GM19455 (cell line): Measurements from ENCODE around the gene HDDC3.
"Not testable (repeated sequence)": the region's sequence is repeated elsewhere in the genome, so short reads cannot be mapped to it uniquely, and the experiment has no call there.

ENCODE experiments used
- ATAC-seq: cut with Tn5 transposase; IDR thresholded peaks from one replicate; pipeline ENCODE4 v1.9.1; 2021; ENCODE audit not compliant: unreplicated experiment

HDDC3 gene

GRCh38 chr15:90930861-90931574 is 1.3 kb downstream of the HDDC3 start:
- no peak for ATAC-seq

GRCh38 chr15:90929246-90930019 is 2.9 kb downstream of the HDDC3 start:
- ATAC-seq = no peak

- not testable (repeated sequence) for ATAC-seq
Observed at GRCh38 chr15:90928106-90928505, 4.2 kb downstream of the HDDC3 start.

- ATAC-seq = not testable (repeated sequence)
Observed at GRCh38 chr15:90926766-90927165, 5.6 kb downstream of the HDDC3 start.

GRCh38 chr15:90924375-90924774 is 8.0 kb downstream of the HDDC3 start:
- ATAC-seq = peak; percentile 75

GRCh38 chr15:90922712-90923322 is 9.5 kb downstream of the HDDC3 start:
- ATAC-seq = peak; percentile 61

- no peak for ATAC-seq
Observed at GRCh38 chr15:90921887-90922286, 10.5 kb downstream of the HDDC3 start.

- no peak for ATAC-seq
Observed at GRCh38 chr15:90918835-90919234, 13.5 kb downstream of the HDDC3 start.

GRCh38 chr15:90918034-90918788 is 14.1 kb downstream of the HDDC3 start:
- ATAC-seq = no peak

GRCh38 chr15:90917569-90917968 is 14.8 kb downstream of the HDDC3 start:
- no peak for ATAC-seq

GRCh38 chr15:90916461-90916860 is 15.9 kb downstream of the HDDC3 start:
- ATAC-seq = no peak

GRCh38 chr15:90915808-90916440 is 16.4 kb downstream of the HDDC3 start:
- no peak for ATAC-seq

- ATAC-seq = no peak
Observed at GRCh38 chr15:90915216-90915807, 17.0 kb downstream of the HDDC3 start.

- ATAC-seq = no peak
Observed at GRCh38 chr15:90914305-90915080, 17.9 kb downstream of the HDDC3 start.

- ATAC-seq = no peak
Observed at GRCh38 chr15:90913398-90913944, 18.9 kb downstream of the HDDC3 start.

- no peak for ATAC-seq
Observed at GRCh38 chr15:90912770-90913075, 19.6 kb downstream of the HDDC3 start.

GRCh38 chr15:90911906-90912769 is 20.2 kb downstream of the HDDC3 start:
- no peak for ATAC-seq

GRCh38 chr15:90911302-90911623 is 21.1 kb downstream of the HDDC3 start:
- ATAC-seq = no peak
